Thyroid gland (tissue), 4 donors: ENCODE results near the gene HRH3. TPM values are rescaled to one million over a fixed set of nuclear protein-coding genes. Genes with fewer than 3 reads are reported as not detected.

ENCODE experiments used
- DNase-seq, 2 donors: peaks; one replicate each; pipeline ENCODE4 v3.0.0-alpha.2; 2019
- H3K27ac ChIP-seq, 3 donors: fragments of 200-600 bp; sonication (generic); 1 replicate in 2 of 3; 2 replicates in 1 of 3; pipeline ENCODE4 v1.5.1; 2016 to 2019; ENCODE audit warnings: mild to moderate bottlenecking in 1 of 3, moderate library complexity in 1 of 3
- H3K27me3 ChIP-seq: fragments of 200-600 bp; sonication (generic); one replicate; pipeline ENCODE4 v1.5.1; 2019
- H3K36me3 ChIP-seq, 2 donors: fragments of 200-600 bp; sonication (generic); one replicate each; pipeline ENCODE4 v1.5.1; 2016 to 2019
- H3K4me1 ChIP-seq, 2 donors: fragments of 200-600 bp; sonication (generic); one replicate each; pipeline ENCODE4 v1.5.1; 2017 to 2019
- H3K4me3 ChIP-seq, 3 donors: fragments of 200-600 bp; sonication (generic); replicated peaks in 1 of 3; 1 replicate in 2 of 3; 2 replicates in 1 of 3; pipeline ENCODE4 v1.5.1; 2016; ENCODE audit warnings: mild to moderate bottlenecking in 1 of 3
- H3K9me3 ChIP-seq: fragments of 200-600 bp; sonication (generic); one replicate; pipeline ENCODE4 v1.5.1; 2017
- POLR2A ChIP-seq, 2 donors: fragments of 450-650 bp; IDR thresholded peaks; one replicate each; pipeline ENCODE4 v1.6.1; 2017; ENCODE audit warnings: antibody characterized with exemption in 2 of 2, mild to moderate bottlenecking in 2 of 2, moderate library complexity in 1 of 2
- WGBS, 2 donors: methylation state at CpG; one replicate each; pipeline ENCODE4 v1.1.5; 2017; 5-methylcytosine and 5-hydroxymethylcytosine counted together
- intact Hi-C: fragments of 100-400 bp; cut with DNase I; formaldehyde crosslinking; loops from one replicate; pipeline ENCODE4 v1.15.1; 2023
- total RNA-seq, 4 donors: library from RNA; depleted of rRNA; stranded (reverse); fragments of >200 nt; gene quantifications; one replicate each; pipeline ENCODE4 v1.2.3, GENCODE V29; 2016
- TF ChIP-seq, protein P1 (sequence below), 6 experiments: fragments of 200-600 bp in 3 of 6; fragments of 450-650 bp in 3 of 6; sonication (generic) in 3 of 6; IDR thresholded peaks; one replicate each; pipeline ENCODE4 v1.5.1; 2016 to 2019; ENCODE audit warnings: antibody characterized with exemption in 6 of 6, mild to moderate bottlenecking in 2 of 6, inconsistent platforms in 1 of 6, moderate library complexity in 1 of 6

HRH3 gene
- total RNA-seq, 4 donors from 2014 or later = not detected

DNA sequence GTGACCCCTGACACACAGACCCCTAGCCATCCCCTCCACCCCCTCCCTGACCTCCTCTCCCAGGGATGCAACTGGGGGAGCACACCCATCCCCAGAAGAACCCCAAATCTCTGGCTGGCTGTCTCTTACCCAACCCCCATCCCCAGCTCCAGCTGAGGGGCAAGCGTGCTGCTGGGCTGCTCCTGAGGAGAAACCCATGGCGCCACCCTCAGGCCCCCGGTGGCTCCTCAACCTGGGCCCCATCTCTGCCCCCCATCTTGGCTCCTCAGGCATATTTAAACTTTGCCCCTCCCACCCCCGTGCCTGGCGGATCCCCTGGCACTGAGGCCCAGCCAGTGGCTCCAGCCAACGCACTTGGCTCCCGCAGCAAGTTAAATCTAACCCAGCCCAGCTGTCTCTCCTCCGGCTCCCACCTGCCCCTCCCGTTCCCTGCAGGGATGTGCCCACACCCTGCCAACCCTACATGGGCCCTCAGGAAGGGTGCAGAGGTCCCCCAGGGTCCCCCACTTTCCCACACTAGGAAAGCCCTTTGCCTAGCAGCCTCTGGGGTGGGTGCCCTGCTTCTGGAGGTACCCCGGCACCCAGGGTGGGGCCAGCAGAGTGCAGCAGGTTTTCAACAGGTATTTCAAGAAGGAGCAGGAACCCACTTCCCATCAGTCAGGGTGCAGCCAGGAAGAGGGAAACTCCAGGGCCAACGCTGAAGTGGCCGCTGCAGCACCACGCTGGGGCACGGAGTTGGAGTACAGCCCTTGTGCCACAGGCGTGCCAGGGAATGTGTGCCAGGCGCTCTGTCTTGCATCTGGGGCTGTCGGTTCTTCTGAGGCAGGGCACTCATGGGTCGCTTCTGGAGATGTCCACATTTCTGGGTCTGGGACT, 12.9 kb upstream of the HRH3 start:
- Histone ChIP-seq H3K27ac (no peak overlapping the region), H3K27me3 (no peaks in the 10 kb centered on the region)
- WGBS, 2 donors = 69 to 83% methylated on average over 12 to 17 of the region's 18 CpGs

DNA sequence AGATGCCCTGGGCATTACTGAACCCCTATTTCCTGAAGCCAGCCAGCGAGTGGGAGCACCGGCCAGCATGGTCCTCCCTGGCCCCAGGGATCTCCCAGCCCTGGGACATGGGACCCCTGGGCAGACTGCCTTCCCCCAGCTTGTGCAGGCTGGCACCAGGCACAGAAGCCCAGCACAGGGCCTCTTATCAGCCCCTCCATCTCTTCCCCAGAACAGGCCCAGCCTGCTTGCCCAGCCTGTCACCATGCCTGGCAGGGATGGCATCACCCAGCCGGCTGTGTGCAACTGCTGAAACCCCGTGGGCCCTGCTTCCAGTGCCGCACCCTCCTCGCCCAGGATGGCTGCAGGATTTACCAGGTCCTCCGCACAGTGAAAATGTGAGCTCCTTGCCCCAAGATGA, 12.1 kb upstream of the HRH3 start:
- H3K9me3 ChIP-seq = no peaks in the 10 kb centered on the region
- H3K4me3 ChIP-seq = no peak overlapping the region
- intact Hi-C loops = no loop called here
- H3K36me3 ChIP-seq = no peaks in the 10 kb centered on the region
- no peak overlapping the region for H3K27ac ChIP-seq
- H3K27me3 ChIP-seq = no peaks in the 10 kb centered on the region
- no peak for DNase-seq
- TF ChIP-seq POLR2A (IDR thresholded peaks at IDR 0.05) = no peak
- TF ChIP-seq, protein P1, sequence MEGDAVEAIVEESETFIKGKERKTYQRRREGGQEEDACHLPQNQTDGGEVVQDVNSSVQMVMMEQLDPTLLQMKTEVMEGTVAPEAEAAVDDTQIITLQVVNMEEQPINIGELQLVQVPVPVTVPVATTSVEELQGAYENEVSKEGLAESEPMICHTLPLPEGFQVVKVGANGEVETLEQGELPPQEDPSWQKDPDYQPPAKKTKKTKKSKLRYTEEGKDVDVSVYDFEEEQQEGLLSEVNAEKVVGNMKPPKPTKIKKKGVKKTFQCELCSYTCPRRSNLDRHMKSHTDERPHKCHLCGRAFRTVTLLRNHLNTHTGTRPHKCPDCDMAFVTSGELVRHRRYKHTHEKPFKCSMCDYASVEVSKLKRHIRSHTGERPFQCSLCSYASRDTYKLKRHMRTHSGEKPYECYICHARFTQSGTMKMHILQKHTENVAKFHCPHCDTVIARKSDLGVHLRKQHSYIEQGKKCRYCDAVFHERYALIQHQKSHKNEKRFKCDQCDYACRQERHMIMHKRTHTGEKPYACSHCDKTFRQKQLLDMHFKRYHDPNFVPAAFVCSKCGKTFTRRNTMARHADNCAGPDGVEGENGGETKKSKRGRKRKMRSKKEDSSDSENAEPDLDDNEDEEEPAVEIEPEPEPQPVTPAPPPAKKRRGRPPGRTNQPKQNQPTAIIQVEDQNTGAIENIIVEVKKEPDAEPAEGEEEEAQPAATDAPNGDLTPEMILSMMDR (IDR thresholded peaks at IDR 0.05) = no peak
- 85 to 87% methylated on average over 5 to 7 of the region's 7 CpGs for whole genome bisulfite sequencing, 2 donors
- no peaks in the 10 kb centered on the region for H3K4me1 ChIP-seq

More for the DNA sequence above, 12.9 kb upstream of the HRH3 start:
- TF ChIP-seq, protein P1 (IDR thresholded peaks at IDR 0.05) = no peak
- TF ChIP-seq POLR2A (IDR thresholded peaks at IDR 0.05) = no peak
- Histone ChIP-seq H3K9me3 (no peaks in the 10 kb centered on the region), H3K4me1 (peaks cover 0 to 5% of the 10 kb centered on the region in 2 donors), H3K36me3 (no peaks in the 10 kb centered on the region), H3K4me3 (no peak overlapping the region)
- intact Hi-C loops = no loop called here
- DNase-seq = no peak

DNA sequence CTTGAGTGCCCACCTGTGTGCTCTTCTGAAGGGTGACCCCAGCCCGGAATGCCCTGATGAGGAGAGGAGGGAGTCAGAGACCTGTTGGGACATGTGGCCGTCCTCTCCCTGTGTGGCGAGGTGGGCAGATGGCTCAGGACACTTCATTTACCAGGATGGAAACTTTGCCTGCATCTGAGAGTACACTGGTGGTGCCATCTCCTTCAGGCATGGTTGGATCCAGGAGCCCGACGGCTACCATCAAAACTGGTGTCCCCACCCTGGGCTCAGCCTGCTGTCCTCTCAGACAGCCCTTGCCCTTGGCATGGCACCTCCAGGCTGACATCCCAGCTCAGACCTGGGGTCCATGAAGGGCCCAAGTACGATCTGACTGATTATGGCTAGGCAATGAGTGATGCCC, 11.2 kb upstream of the HRH3 start:
- intact Hi-C loops = no loop called here
- WGBS, 2 donors = 79 to 100% methylated on average over 2 to 3 of the region's 6 CpGs
- no peaks in the 10 kb centered on the region for H3K27me3 ChIP-seq

DNA sequence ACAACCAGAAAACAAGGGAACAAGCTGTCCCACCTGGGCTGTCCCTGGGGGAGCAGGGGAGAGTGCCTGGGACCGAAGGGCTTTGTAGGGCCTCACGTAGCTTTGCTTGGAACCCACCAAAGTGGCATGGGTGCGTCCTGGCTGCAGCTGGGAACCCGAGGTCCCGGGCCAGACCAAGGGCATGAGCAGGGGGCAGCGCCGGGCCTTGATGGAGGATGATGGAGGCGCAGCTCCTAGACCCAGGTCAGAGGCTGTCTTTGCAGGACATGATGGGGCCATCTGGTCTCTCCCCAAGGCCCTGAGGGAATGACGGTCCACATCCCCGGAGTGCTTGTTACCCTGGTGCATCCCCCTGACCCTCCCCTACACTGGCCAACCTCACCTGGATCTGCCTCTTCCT, 10.6 kb upstream of the HRH3 start:
- Histone ChIP-seq H3K27ac (no peak overlapping the region), H3K9me3 (no peaks in the 10 kb centered on the region), H3K36me3 (no peaks in the 10 kb centered on the region), H3K27me3 (no peaks in the 10 kb centered on the region), H3K4me1 (no peaks in the 10 kb centered on the region), H3K4me3 (no peak overlapping the region)
- 88 to 89% methylated on average over 3 to 10 of the region's 10 CpGs for WGBS, 2 donors
- intact Hi-C loops = no loop called here
- TF ChIP-seq, protein P1 (IDR thresholded peaks at IDR 0.05) = no peak
- no peak for TF ChIP-seq POLR2A (IDR thresholded peaks at IDR 0.05)
- DNase-seq = no peak

More for the DNA sequence above, 11.2 kb upstream of the HRH3 start:
- H3K27ac ChIP-seq = no peak overlapping the region
- no peak for DNase-seq
- no peaks in the 10 kb centered on the region for H3K36me3 ChIP-seq
- no peak overlapping the region for H3K4me3 ChIP-seq
- no peak for TF ChIP-seq POLR2A (IDR thresholded peaks at IDR 0.05)
- TF ChIP-seq, protein P1 (IDR thresholded peaks at IDR 0.05) = no peak
- no peaks in the 10 kb centered on the region for H3K9me3 ChIP-seq
- no peaks in the 10 kb centered on the region for H3K4me1 ChIP-seq

DNA sequence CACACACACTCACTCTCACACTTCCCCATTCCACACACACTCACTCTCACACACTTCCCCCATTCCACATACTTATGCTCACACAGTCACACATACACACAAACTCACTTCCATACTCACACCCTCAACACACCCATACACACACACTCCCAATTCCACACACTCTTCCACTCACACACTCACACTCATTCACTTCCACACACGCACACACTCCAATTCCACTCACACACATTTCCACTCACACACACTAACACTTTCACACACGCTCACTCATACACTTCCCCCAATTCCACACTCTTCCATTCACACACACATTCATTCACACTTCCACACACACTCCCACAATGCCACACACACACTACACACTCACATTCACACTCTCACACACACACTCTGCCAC, 10.2 kb upstream of the HRH3 start:
- Histone ChIP-seq H3K27me3 (no peaks in the 10 kb centered on the region), H3K4me3 (no peak overlapping the region), H3K4me1 (no peaks in the 10 kb centered on the region), H3K27ac (no peak overlapping the region), H3K36me3 (no peaks in the 10 kb centered on the region), H3K9me3 (no peaks in the 10 kb centered on the region)
- DNase-seq = no peak
- 94 to 95% methylated on average over 2 of the region's 2 CpGs for WGBS, 2 donors
- intact Hi-C loops = no loop called here
- TF ChIP-seq POLR2A (IDR thresholded peaks at IDR 0.05) = no peak
- TF ChIP-seq, protein P1 (IDR thresholded peaks at IDR 0.05) = no peak
